ENCODE data around the gene LRRK1. TPM values are rescaled to one million over a fixed set of nuclear protein-coding genes. Genes with fewer than 3 reads are reported as not detected.

The LRRK1 gene
- total and polyA plus RNA-seq, 2 experiments from 2014 or later: 2.6 to 4.5 TPM

GRCh38 chr15:101043011-101043410 lies 123.9 kb downstream of the LRRK1 start:
- Histone ChIP-seq H3K4me1 (ENCODE audit: insufficient read depth) (peaks cover 14% of the 10 kb centered on the region), H3K79me2 (replicated peaks; ENCODE audit: insufficient read depth) (no peaks in the 10 kb centered on the region), H2AFZ (no peak overlapping the region), H4K20me1 (replicated peaks; ENCODE audit: insufficient read depth) (no peaks in the 10 kb centered on the region), H3K9me2 (ENCODE audit: insufficient read depth) (no peaks in the 10 kb centered on the region), H3K36me3 (ENCODE audit: insufficient read depth) (no peaks in the 10 kb centered on the region), H3K27me3 (ENCODE audit: insufficient read depth) (no peaks in the 10 kb centered on the region), H3K4me3 (no peak overlapping the region), H3K27ac (ENCODE audit: low read depth) (no peak overlapping the region), H3F3A (replicated peaks; ENCODE audit: low read depth) (no peaks in the 10 kb centered on the region), H3K4me2 (no peak overlapping the region)
- peak; percentile 60 for ATAC-seq
- Mint-ChIP-seq H3K9me3 (peaks cover 2% of the 10 kb centered on the region; the same call in 1 of the 3 replicates), H3K27me3 (ENCODE audit: insufficient read depth, low read depth, poor library complexity) (peaks cover 22% of the 10 kb centered on the region), H3K27ac (no peak overlapping the region), H3K4me1 (peaks cover 29% of the 10 kb centered on the region), H3K4me3 (no peak overlapping the region), H3K36me3 (ENCODE audit: low read depth) (peaks cover 3% of the 10 kb centered on the region; the same call in 1 of the 3 replicates)
- no peak for DNase-seq (ENCODE audit: low spot score)
- TF ChIP-seq STAT1 (IDR thresholded peaks at IDR 0.05; ENCODE audit: unreplicated experiment) (no peak), REST (IDR thresholded peaks at IDR 0.05; ENCODE audit: unreplicated experiment) (no peak), CTCF (conservative IDR thresholded peaks at IDR 0.05; ENCODE audit: low read depth in 2 of 2) (no peak), ZNF462 (CRISPR knock-in tag; IDR thresholded peaks at IDR 0.05) (no peak), POLR2AphosphoS5 (IDR thresholded peaks at IDR 0.05; ENCODE audit: low read depth) (no peak), ZNF331 (CRISPR knock-in tag; IDR thresholded peaks at IDR 0.05; ENCODE audit: low read depth) (no peak), ZNF114 (CRISPR knock-in tag; IDR thresholded peaks at IDR 0.05) (no peak), EZH2 (IDR thresholded peaks at IDR 0.05; ENCODE audit: low read depth, unreplicated experiment) (no peak), CREB1 (CRISPR knock-in tag; IDR thresholded peaks at IDR 0.05; ENCODE audit: low read depth) (no peak), NANOG (IDR thresholded peaks at IDR 0.05; ENCODE audit: borderline replicate concordance) (no peak), ETS1 (IDR thresholded peaks at IDR 0.05) (no peak), EZH2phosphoT487 (IDR thresholded peaks at IDR 0.05; ENCODE audit: unreplicated experiment) (no peak), JUNB (IDR thresholded peaks at IDR 0.05; ENCODE audit: unreplicated experiment) (no peak)

Data from GM23338 (cell line).